ENCODE measurements around the gene ZP4. TPM values are rescaled to one million over a fixed set of nuclear protein-coding genes. Genes with fewer than 3 reads are reported as not detected.

ZP4 gene
- total RNA-seq, 2 experiments from 2014 or later = not detected

- no peaks in the 10 kb centered on the region for H3K27me3 Mint-ChIP-seq
- H3K4me3 Mint-ChIP-seq = no peak overlapping the region
- CTCF ChIA-PET = interaction anchor here (0.8 kb wide), 1 partner anchor 22 kb away, joined by 3 read pairs; no protein-coding TSS in a partner anchor
- intact Hi-C loops (cut with micrococcal nuclease) = no loop called here
- no peaks in the 10 kb centered on the region for H3K36me3 Mint-ChIP-seq
- POLR2A ChIA-PET = no interaction called here
- no peaks in the 10 kb centered on the region for H3K4me1 Mint-ChIP-seq (ENCODE audit: low read depth)
- H3K27ac Mint-ChIP-seq = no peak overlapping the region
- no peak for DNase-seq
- H3K9me3 Mint-ChIP-seq = no peaks in the 10 kb centered on the region
These were observed 10.7 kb upstream of the ZP4 start for GRCh38 chr1:237901299-237901934.

- Mint-ChIP-seq H3K4me1 (ENCODE audit: low read depth) (no peaks in the 10 kb centered on the region), H3K27ac (no peak overlapping the region), H3K36me3 (no peaks in the 10 kb centered on the region), H3K27me3 (no peaks in the 10 kb centered on the region), H3K4me3 (no peak overlapping the region), H3K9me3 (no peaks in the 10 kb centered on the region)
- POLR2A ChIA-PET = no interaction called here
- CTCF ChIA-PET = no interaction called here
- no peak for DNase-seq
- intact Hi-C loops (cut with micrococcal nuclease) = no loop called here
These were observed 4.9 kb upstream of the ZP4 start for GRCh38 chr1:237895630-237896029.

- Mint-ChIP-seq H3K27ac (no peak overlapping the region), H3K4me1 (ENCODE audit: low read depth) (no peaks in the 10 kb centered on the region), H3K27me3 (no peaks in the 10 kb centered on the region), H3K9me3 (no peaks in the 10 kb centered on the region), H3K36me3 (no peaks in the 10 kb centered on the region), H3K4me3 (no peak overlapping the region)
- intact Hi-C loops (cut with micrococcal nuclease) = no loop called here
- DNase-seq = no peak
- ChIA-PET CTCF (no interaction called here), POLR2A (no interaction called here)
These were observed 3.4 kb upstream of the ZP4 start for GRCh38 chr1:237894131-237894530.

- no peaks in the 10 kb centered on the region for H3K36me3 Mint-ChIP-seq
- H3K9me3 Mint-ChIP-seq = no peaks in the 10 kb centered on the region
- H3K4me3 Mint-ChIP-seq = no peak overlapping the region
- H3K27me3 Mint-ChIP-seq = no peaks in the 10 kb centered on the region
- ChIA-PET POLR2A (no interaction called here), CTCF (no interaction called here)
- H3K4me1 Mint-ChIP-seq (ENCODE audit: low read depth) = no peaks in the 10 kb centered on the region
- intact Hi-C loops (cut with micrococcal nuclease) = no loop called here
- no peak for DNase-seq
- H3K27ac Mint-ChIP-seq = no peak overlapping the region
These were observed 1.3 kb upstream of the ZP4 start for GRCh38 chr1:237891979-237892378.

GRCh38 chr1:237891266-237891665, 544 bp upstream of the ZP4 start:
- intact Hi-C loops (cut with micrococcal nuclease) = no loop called here
- no peak for DNase-seq
- no peaks in the 10 kb centered on the region for H3K36me3 Mint-ChIP-seq
- H3K4me3 Mint-ChIP-seq = no peak overlapping the region
- ChIA-PET POLR2A (no interaction called here), CTCF (no interaction called here)
- no peak overlapping the region for H3K27ac Mint-ChIP-seq
- no peaks in the 10 kb centered on the region for H3K9me3 Mint-ChIP-seq
- no peaks in the 10 kb centered on the region for H3K4me1 Mint-ChIP-seq (ENCODE audit: low read depth)
- H3K27me3 Mint-ChIP-seq = no peaks in the 10 kb centered on the region

GRCh38 chr1:237890416-237890815, 306 bp downstream of the ZP4 start:
- Mint-ChIP-seq H3K9me3 (no peaks in the 10 kb centered on the region), H3K36me3 (no peaks in the 10 kb centered on the region), H3K27me3 (no peaks in the 10 kb centered on the region), H3K4me1 (ENCODE audit: low read depth) (no peaks in the 10 kb centered on the region), H3K27ac (no peak overlapping the region), H3K4me3 (no peak overlapping the region)
- intact Hi-C loops (cut with micrococcal nuclease) = no loop called here
- CTCF ChIA-PET = no interaction called here
- no peak for DNase-seq
- POLR2A ChIA-PET = no interaction called here

- Mint-ChIP-seq H3K9me3 (no peaks in the 10 kb centered on the region), H3K4me3 (no peak overlapping the region), H3K4me1 (ENCODE audit: low read depth) (no peaks in the 10 kb centered on the region), H3K27ac (no peak overlapping the region), H3K36me3 (no peaks in the 10 kb centered on the region), H3K27me3 (no peaks in the 10 kb centered on the region)
- ChIA-PET POLR2A (no interaction called here), CTCF (no interaction called here)
- intact Hi-C loops (cut with micrococcal nuclease) = no loop called here
- no peak for DNase-seq
These were observed 2.6 kb downstream of the ZP4 start for GRCh38 chr1:237888143-237888542.

- H3K27ac Mint-ChIP-seq = no peak overlapping the region
- H3K9me3 Mint-ChIP-seq = no peaks in the 10 kb centered on the region
- no peaks in the 10 kb centered on the region for H3K4me1 Mint-ChIP-seq (ENCODE audit: low read depth)
- intact Hi-C loops (cut with micrococcal nuclease) = no loop called here
- DNase-seq = no peak
- H3K36me3 Mint-ChIP-seq = no peaks in the 10 kb centered on the region
- CTCF ChIA-PET = no interaction called here
- H3K4me3 Mint-ChIP-seq = no peak overlapping the region
- POLR2A ChIA-PET = no interaction called here
- no peaks in the 10 kb centered on the region for H3K27me3 Mint-ChIP-seq
These were observed 3.2 kb downstream of the ZP4 start for GRCh38 chr1:237887542-237887941.

GRCh38 chr1:237884237-237884636, 6.5 kb downstream of the ZP4 start:
- DNase-seq = no peak
- no peaks in the 10 kb centered on the region for H3K27me3 Mint-ChIP-seq
- H3K4me1 Mint-ChIP-seq (ENCODE audit: low read depth) = no peaks in the 10 kb centered on the region
- H3K27ac Mint-ChIP-seq = no peak overlapping the region
- H3K9me3 Mint-ChIP-seq = no peaks in the 10 kb centered on the region
- intact Hi-C loops (cut with micrococcal nuclease) = no loop called here
- POLR2A ChIA-PET = no interaction called here
- CTCF ChIA-PET = no interaction called here
- no peaks in the 10 kb centered on the region for H3K36me3 Mint-ChIP-seq
- no peak overlapping the region for H3K4me3 Mint-ChIP-seq

- Mint-ChIP-seq H3K4me1 (ENCODE audit: low read depth) (no peaks in the 10 kb centered on the region), H3K9me3 (no peaks in the 10 kb centered on the region), H3K4me3 (no peak overlapping the region), H3K27me3 (no peaks in the 10 kb centered on the region), H3K36me3 (no peaks in the 10 kb centered on the region), H3K27ac (no peak overlapping the region)
- intact Hi-C loops (cut with micrococcal nuclease) = no loop called here
- CTCF ChIA-PET = no interaction called here
- POLR2A ChIA-PET = no interaction called here
- DNase-seq = no peak
These were observed 11.5 kb downstream of the ZP4 start for GRCh38 chr1:237879195-237879594.

GRCh38 chr1:237878406-237878805, 12.3 kb downstream of the ZP4 start:
- DNase-seq = no peak
- no peaks in the 10 kb centered on the region for H3K36me3 Mint-ChIP-seq
- CTCF ChIA-PET = no interaction called here
- H3K4me1 Mint-ChIP-seq (ENCODE audit: low read depth) = no peaks in the 10 kb centered on the region
- no peaks in the 10 kb centered on the region for H3K9me3 Mint-ChIP-seq
- no peak overlapping the region for H3K4me3 Mint-ChIP-seq
- H3K27me3 Mint-ChIP-seq = no peaks in the 10 kb centered on the region
- POLR2A ChIA-PET = no interaction called here
- H3K27ac Mint-ChIP-seq = no peak overlapping the region
- intact Hi-C loops (cut with micrococcal nuclease) = no loop called here

GRCh38 chr1:237877631-237878030, 13.1 kb downstream of the ZP4 start:
- DNase-seq = no peak
- H3K4me1 Mint-ChIP-seq (ENCODE audit: low read depth) = no peaks in the 10 kb centered on the region
- no peaks in the 10 kb centered on the region for H3K9me3 Mint-ChIP-seq
- H3K36me3 Mint-ChIP-seq = no peaks in the 10 kb centered on the region
- POLR2A ChIA-PET = no interaction called here
- H3K27me3 Mint-ChIP-seq = no peaks in the 10 kb centered on the region
- intact Hi-C loops (cut with micrococcal nuclease) = no loop called here
- no peak overlapping the region for H3K27ac Mint-ChIP-seq
- CTCF ChIA-PET = no interaction called here
- no peak overlapping the region for H3K4me3 Mint-ChIP-seq

- no peaks in the 10 kb centered on the region for H3K9me3 Mint-ChIP-seq
- ChIA-PET CTCF (no interaction called here), POLR2A (no interaction called here)
- no peak overlapping the region for H3K27ac Mint-ChIP-seq
- H3K27me3 Mint-ChIP-seq = peaks cover 6% of the 10 kb centered on the region
- DNase-seq = no peak
- intact Hi-C loops (cut with micrococcal nuclease) = no loop called here
- H3K36me3 Mint-ChIP-seq = no peaks in the 10 kb centered on the region
- no peak overlapping the region for H3K4me3 Mint-ChIP-seq
- H3K4me1 Mint-ChIP-seq (ENCODE audit: low read depth) = no peaks in the 10 kb centered on the region
These were observed 15.4 kb downstream of the ZP4 start for GRCh38 chr1:237875291-237875690.
